KMS-11 (cell line): Measurements from ENCODE around the gene LAX1.

ENCODE experiments used
- H2AFZ ChIP-seq: fragments of 200-600 bp; sonication (generic); 2 replicates; pipeline ENCODE4 v1.6.1; 2016; ENCODE audit warnings: antibody characterized with exemption, mixed run types, low read depth
- H3K27ac ChIP-seq: fragments of 200-600 bp; sonication (generic); 2 replicates; pipeline ENCODE4 v1.6.1; 2016; ENCODE audit warnings: mild to moderate bottlenecking, mixed run types
- H3K27me3 ChIP-seq: fragments of 200-600 bp; sonication (generic); 2 replicates; pipeline ENCODE4 v1.6.1; 2017; ENCODE audit warnings: mild to moderate bottlenecking, low read depth, mixed run types, moderate library complexity; ENCODE audit not compliant: insufficient read depth
- H3K36me3 ChIP-seq: fragments of 200-600 bp; sonication (generic); 2 replicates; pipeline ENCODE4 v1.6.1; 2017; ENCODE audit warnings: mild to moderate bottlenecking, mixed run types; ENCODE audit not compliant: insufficient read depth
- H3K4me1 ChIP-seq: fragments of 200-600 bp; sonication (generic); 2 replicates; pipeline ENCODE4 v1.6.1; 2016; ENCODE audit warnings: mild to moderate bottlenecking, low read depth, mixed run types; ENCODE audit not compliant: poor library complexity, severe bottlenecking
- H3K4me2 ChIP-seq: fragments of 200-600 bp; sonication (generic); 2 replicates; pipeline ENCODE4 v1.7.0; 2016; ENCODE audit warnings: mild to moderate bottlenecking, mixed run types
- H3K4me3 ChIP-seq: fragments of 200-600 bp; sonication (generic); IDR thresholded peaks from 2 replicates; pipeline ENCODE4 v1.6.1; 2017; ENCODE audit warnings: low read depth, low read length, mixed read lengths; ENCODE audit not compliant: insufficient read depth
- H3K79me2 ChIP-seq: fragments of 200-600 bp; sonication (generic); 2 replicates; pipeline ENCODE4 v1.6.1; 2016; ENCODE audit warnings: low read depth, mixed run types; ENCODE audit not compliant: insufficient read depth
- H3K9ac ChIP-seq: fragments of 200-600 bp; sonication (generic); 2 replicates; pipeline ENCODE4 v1.6.1; 2016; ENCODE audit warnings: mild to moderate bottlenecking, mixed run types
- H4K20me1 ChIP-seq: fragments of 200-600 bp; sonication (generic); 2 replicates; pipeline ENCODE4 v1.6.1; 2016; ENCODE audit warnings: mild to moderate bottlenecking, mixed run types; ENCODE audit not compliant: insufficient read depth
- CTCF ChIP-seq: fragments of 200-600 bp; sonication (generic); conservative IDR thresholded peaks from 2 replicates; pipeline ENCODE4 v1.6.1; 2017; ENCODE audit warnings: low read depth, mild to moderate bottlenecking, antibody characterized with exemption, low read length, moderate library complexity, mixed read lengths

The LAX1 gene

GRCh38 chr1:203726417-203726867, 38.5 kb upstream of the LAX1 start:
- no peak overlapping the region for H3K4me3 ChIP-seq
- no peaks in the 10 kb centered on the region for H3K4me1 ChIP-seq
- no peaks in the 10 kb centered on the region for H4K20me1 ChIP-seq
- H3K79me2 ChIP-seq, result no peaks in the 10 kb centered on the region
- H3K36me3 ChIP-seq, result no peaks in the 10 kb centered on the region
- H3K27me3 ChIP-seq, result no peaks in the 10 kb centered on the region
- no peak for TF ChIP-seq CTCF
- no peak overlapping the region for H2AFZ ChIP-seq
- H3K9ac ChIP-seq, result no peak overlapping the region
- H3K27ac ChIP-seq, result no peak overlapping the region
- no peak overlapping the region for H3K4me2 ChIP-seq

GRCh38 chr1:203733009-203733863, 31.7 kb upstream of the LAX1 start:
- Histone ChIP-seq H3K9ac (no peak overlapping the region), H3K27me3 (no peaks in the 10 kb centered on the region), H3K27ac (no peak overlapping the region), H3K79me2 (no peaks in the 10 kb centered on the region), H3K4me1 (no peaks in the 10 kb centered on the region), H3K36me3 (no peaks in the 10 kb centered on the region), H4K20me1 (no peaks in the 10 kb centered on the region), H3K4me2 (no peak overlapping the region), H3K4me3 (no peak overlapping the region), H2AFZ (no peak overlapping the region)
- no peak for TF ChIP-seq CTCF

GRCh38 chr1:203742436-203742835, 22.5 kb upstream of the LAX1 start:
- H3K27me3 ChIP-seq, result no peaks in the 10 kb centered on the region

GRCh38 chr1:203743091-203743571, 21.9 kb upstream of the LAX1 start:
- Histone ChIP-seq H2AFZ (no peak overlapping the region), H3K27me3 (no peaks in the 10 kb centered on the region), H3K27ac (no peak overlapping the region), H3K4me3 (no peak overlapping the region), H3K4me1 (peaks cover 3% of the 10 kb centered on the region), H4K20me1 (no peaks in the 10 kb centered on the region), H3K36me3 (no peaks in the 10 kb centered on the region), H3K79me2 (no peaks in the 10 kb centered on the region), H3K9ac (no peak overlapping the region), H3K4me2 (no peak overlapping the region)
- TF ChIP-seq CTCF, result no peak

More at GRCh38 chr1:203742436-203742835, 22.5 kb upstream of the LAX1 start:
- no peak overlapping the region for H3K4me3 ChIP-seq
- peaks cover 3% of the 10 kb centered on the region for H3K4me1 ChIP-seq
- H4K20me1 ChIP-seq, result no peaks in the 10 kb centered on the region
- no peaks in the 10 kb centered on the region for H3K36me3 ChIP-seq
- H3K27ac ChIP-seq, result no peak overlapping the region
- TF ChIP-seq CTCF, result no peak
- no peak overlapping the region for H2AFZ ChIP-seq
- H3K9ac ChIP-seq, result no peak overlapping the region
- H3K4me2 ChIP-seq, result no peak overlapping the region
- no peaks in the 10 kb centered on the region for H3K79me2 ChIP-seq
